Erythroblast (primary cell): ENCODE data around the gene MSI2.

Experiments
- GATA1 ChIP-seq: IDR thresholded peaks from 2 replicates; pipeline ENCODE4 v1.6.1; 2011; ENCODE audit warnings: low read depth, mild to moderate bottlenecking, control low read depth, low read length, moderate library complexity
- POLR2A ChIP-seq: IDR thresholded peaks from 2 replicates; pipeline ENCODE4 v1.6.1; 2011; ENCODE audit warnings: mild to moderate bottlenecking, low read length

DNA sequence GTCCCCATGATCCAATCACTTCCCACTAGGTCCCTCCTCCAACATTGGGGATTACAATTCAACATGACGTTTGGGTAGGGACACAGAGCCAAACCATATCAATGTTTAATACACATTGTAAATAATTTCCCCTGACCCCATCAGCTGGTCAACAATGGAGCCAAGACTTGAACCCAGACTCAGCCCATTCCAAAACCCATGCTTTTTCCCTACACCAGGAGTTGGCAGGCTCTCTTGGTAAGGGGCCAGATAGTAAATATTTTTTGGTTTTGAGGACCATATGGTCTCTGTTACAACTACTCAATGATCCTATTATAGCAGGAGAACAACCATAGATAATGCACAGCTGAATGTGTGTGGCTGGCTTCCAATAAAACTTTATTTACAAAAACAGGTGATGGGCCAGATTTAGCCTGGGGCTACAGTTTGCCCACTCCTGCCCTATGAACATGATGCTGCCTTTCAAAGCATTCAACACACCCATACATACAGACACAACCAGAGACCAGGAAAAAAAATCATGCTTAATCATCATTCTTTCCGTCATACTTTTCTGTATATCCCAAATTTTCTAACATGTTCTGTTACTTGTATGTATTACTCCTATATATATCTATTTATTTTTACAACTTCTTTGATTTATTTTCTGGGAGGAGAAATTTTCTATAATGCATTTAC lies 22.1 kb upstream of the MSI2 start:
- no peak for TF ChIP-seq POLR2A
- TF ChIP-seq GATA1, result no peak
